Renal cortex interstitium (tissue), 15 donors: Measurements from ENCODE around the gene MYCN. TPM values are rescaled to one million over a fixed set of nuclear protein-coding genes. Genes with fewer than 3 reads are reported as not detected.

Experiments used
- DNase-seq, 11 donors: peaks; one replicate each; pipeline ENCODE4 v3.0.0-alpha.2; 2013; ENCODE audit warnings: low read depth in 9 of 11, low spot score in 4 of 11; ENCODE audit errors: extremely low read depth in 1 of 11
- long read RNA-seq, 16 experiments: transcript quantifications; one replicate each; lab custom pipeline, GENCODE V29; 2026
- polyA plus RNA-seq, 3 donors: library from polyadenylated mRNA; unstranded; fragments of 120-200 nt; gene quantifications; one replicate each; pipeline ENCODE4 v1.2.1, GENCODE V29; 2013; ENCODE audit not compliant: insufficient read length in 3 of 3

Gene MYCN
- polyA plus RNA-seq = 10 to 100 TPM; 33.5 to 38.3 (median 34.4) TPM
- long read RNA-seq, donor 1, partial matches to known transcripts = 6 of 10 reads
- long read RNA-seq, donor 1, other reads (novel, unspliced or antisense) = 0 of 10 reads
- long read RNA-seq, donor 2, transcript MYCN-201 (3 exons, 2,602 nt) = major isoform, 7 of 7 reads
- long read RNA-seq, donor 2, partial matches to known transcripts = 0 of 7 reads
- long read RNA-seq, donor 2, other reads (novel, unspliced or antisense) = 0 of 7 reads
- long read RNA-seq, donor 3, transcript MYCN-201 (3 exons, 2,602 nt) = major isoform, 7 of 58 reads
- long read RNA-seq, donor 3, partial matches to known transcripts = 51 of 58 reads
- long read RNA-seq, donor 3, other reads (novel, unspliced or antisense) = 0 of 58 reads
- long read RNA-seq, donor 4, transcript MYCN-201 (3 exons, 2,602 nt) = major isoform, 5 of 11 reads
- long read RNA-seq, donor 4, partial matches to known transcripts = 6 of 11 reads
- long read RNA-seq, donor 4, other reads (novel, unspliced or antisense) = 0 of 11 reads
- long read RNA-seq, donor 5 = 0 reads
- long read RNA-seq, donor 6, partial matches to known transcripts = 0 of 2 reads
- long read RNA-seq, donor 6, other reads (novel, unspliced or antisense) = 0 of 2 reads
- long read RNA-seq, donor 7, transcript MYCN-201 (3 exons, 2,602 nt) = major isoform, 12 of 12 reads
- long read RNA-seq, donor 7, partial matches to known transcripts = 0 of 12 reads
- long read RNA-seq, donor 7, other reads (novel, unspliced or antisense) = 0 of 12 reads
- long read RNA-seq, donor 8, transcript MYCN-201 (3 exons, 2,602 nt) = major isoform, 10 of 162 reads
- long read RNA-seq, donor 8, partial matches to known transcripts = 152 of 162 reads
- long read RNA-seq, donor 8, other reads (novel, unspliced or antisense) = 0 of 162 reads
- long read RNA-seq, donor 9, transcript MYCN-201 (3 exons, 2,602 nt) = major isoform, 6 of 6 reads
- long read RNA-seq, donor 9, partial matches to known transcripts = 0 of 6 reads
- long read RNA-seq, donor 9, other reads (novel, unspliced or antisense) = 0 of 6 reads
- long read RNA-seq, donor 10, transcript MYCN-201 (3 exons, 2,602 nt) = major isoform, 6 of 19 reads
- long read RNA-seq, donor 10, partial matches to known transcripts = 13 of 19 reads
- long read RNA-seq, donor 10, other reads (novel, unspliced or antisense) = 0 of 19 reads
- long read RNA-seq, donor 11, transcript MYCN-201 (3 exons, 2,602 nt) = major isoform, 9 of 9 reads
- long read RNA-seq, donor 11, partial matches to known transcripts = 0 of 9 reads
- long read RNA-seq, donor 11, other reads (novel, unspliced or antisense) = 0 of 9 reads
- long read RNA-seq, donor 12, transcript MYCN-201 (3 exons, 2,602 nt) = major isoform, 6 of 26 reads
- long read RNA-seq, donor 12, partial matches to known transcripts = 20 of 26 reads
- long read RNA-seq, donor 12, other reads (novel, unspliced or antisense) = 0 of 26 reads
- long read RNA-seq, donor 13, transcript MYCN-201 (3 exons, 2,602 nt) = major isoform, 12 of 122 reads
- long read RNA-seq, donor 13, partial matches to known transcripts = 110 of 122 reads
- long read RNA-seq, donor 13, other reads (novel, unspliced or antisense) = 0 of 122 reads
- long read RNA-seq, donor 14, partial matches to known transcripts = 8 of 12 reads
- long read RNA-seq, donor 14, other reads (novel, unspliced or antisense) = 0 of 12 reads
- long read RNA-seq, donor 15, partial matches to known transcripts = 35 of 35 reads
- long read RNA-seq, donor 15, other reads (novel, unspliced or antisense) = 0 of 35 reads
- long read RNA-seq, donor 16, transcript MYCN-201 (3 exons, 2,602 nt) = major isoform, 23 of 36 reads
- long read RNA-seq, donor 16, partial matches to known transcripts = 13 of 36 reads
- long read RNA-seq, donor 16, other reads (novel, unspliced or antisense) = 0 of 36 reads

GRCh38 chr2:15939854-15940660, at the start of gene MYCN:
TSS of gene MYCN (plus strand) at chr2:15940550. CDS start at chr2:15942065, 1,515 bp downstream.
- DNase-seq = peak; percentile 77 to 93 (median 83)

GRCh38 chr2:15890936-15891905, 49.1 kb upstream of the MYCN start:
- DNase-seq = no peak

GRCh38 chr2:15892151-15892880, 48.0 kb upstream of the MYCN start:
- no peak for DNase-seq

- no peak for DNase-seq
Measured at GRCh38 chr2:15893085-15893484, 47.3 kb upstream of the MYCN start.

GRCh38 chr2:15893689-15894480, 46.5 kb upstream of the MYCN start:
- DNase-seq = no peak

- DNase-seq = no peak
Measured at GRCh38 chr2:15894481-15895144, 45.7 kb upstream of the MYCN start.

GRCh38 chr2:15895615-15896469, 44.5 kb upstream of the MYCN start:
- no peak for DNase-seq

- no peak for DNase-seq
Measured at GRCh38 chr2:15896859-15897258, 43.5 kb upstream of the MYCN start.

GRCh38 chr2:15897431-15898098, 42.8 kb upstream of the MYCN start:
- no peak for DNase-seq

GRCh38 chr2:15899327-15899612, 41.1 kb upstream of the MYCN start:
- no peak for DNase-seq

GRCh38 chr2:15899751-15900493, 40.4 kb upstream of the MYCN start:
- no peak for DNase-seq

- DNase-seq = no peak
Measured at GRCh38 chr2:15901095-15901807, 39.1 kb upstream of the MYCN start.
